B cell (primary cell): ENCODE data around the gene JUP. TPM values are rescaled to one million over a fixed set of nuclear protein-coding genes. Genes with fewer than 3 reads are reported as not detected.

Experiments used
- ATAC-seq: fragments of 200-7000 bp; cut with Tn5 transposase; one replicate; pipeline ENCODE4 v1.10.0; 2021; ENCODE audit warnings: low read depth, mild to moderate bottlenecking, moderate number of reproducible peaks, moderate library complexity
- CTCF ChIA-PET: fragments of 350-600 bp; sonication (Branson Sonifier 250); formaldehyde crosslinking; loops from one replicate; lab custom pipeline; 2021; ENCODE audit warnings: antibody characterized with exemption, inconsistent platforms; lab: Charles Lee
- POLR2A ChIA-PET: fragments of 350-600 bp; sonication (Branson Sonifier 250); formaldehyde crosslinking; loops from one replicate; lab custom pipeline; 2021; ENCODE audit warnings: antibody characterized with exemption; lab: Charles Lee
- DNase-seq: peaks from one replicate; pipeline ENCODE4 v3.0.0; 2013
- H2AFZ ChIP-seq: 2 replicates; pipeline ENCODE4 v1.6.1; 2012; ENCODE audit warnings: mild to moderate bottlenecking, low read depth, low read length; ENCODE audit not compliant: insufficient read depth, poor library complexity, severe bottlenecking
- H3K27ac ChIP-seq, 2 donors: 1 replicate in 1 of 2; 2 replicates in 1 of 2; pipeline ENCODE4 v1.5.1; 2012 to 2013; ENCODE audit warnings: low read length in 2 of 2, mild to moderate bottlenecking in 2 of 2, moderate library complexity in 1 of 2
- H3K27me3 ChIP-seq, 4 experiments: fragments of 200-600 bp in 1 of 4; sonication (generic) in 1 of 4; replicated peaks in 1 of 4; 1 replicate in 2 of 4; 2 replicates in 2 of 4; pipeline versions ENCODE4 v1.6.1 to v1.7.0; 2013 to 2016; ENCODE audit warnings: low read length in 3 of 4, mild to moderate bottlenecking in 2 of 4, mixed read lengths in 1 of 4, moderate library complexity in 1 of 4; ENCODE audit not compliant: insufficient read depth in 4 of 4, control insufficient read depth in 3 of 4; ENCODE audit errors: control extremely low read depth in 1 of 4
- H3K36me3 ChIP-seq, 2 experiments: replicated peaks in 1 of 2; 1 replicate in 1 of 2; 2 replicates in 1 of 2; pipeline versions ENCODE4 v1.6.1 to v1.7.1; 2013; ENCODE audit warnings: low read length in 1 of 2; ENCODE audit not compliant: insufficient read depth in 2 of 2, control insufficient read depth in 1 of 2; ENCODE audit errors: control extremely low read depth in 1 of 2, extremely low read depth in 1 of 2
- H3K4me1 ChIP-seq, 2 donors: fragments of 200-600 bp in 1 of 2; sonication (generic) in 1 of 2; 1 replicate in 1 of 2; 2 replicates in 1 of 2; pipeline versions ENCODE4 v1.5.1 to v1.6.1; 2013 to 2017; ENCODE audit warnings: low read length in 2 of 2; ENCODE audit not compliant: control insufficient read depth in 2 of 2, insufficient read depth in 2 of 2
- H3K4me2 ChIP-seq: replicated peaks from 2 replicates; pipeline ENCODE3; 2012; ENCODE audit warnings: mild to moderate bottlenecking, low read depth, low read length; ENCODE audit not compliant: poor library complexity, severe bottlenecking
- H3K4me3 ChIP-seq, 5 experiments: fragments of 200-600 bp in 1 of 5; sonication (generic) in 1 of 5; 1 replicate in 3 of 5; 2 replicates in 2 of 5; pipeline versions ENCODE4 v1.5.1 to v1.7.0; 2011 to 2016; ENCODE audit warnings: low read length in 4 of 5, mild to moderate bottlenecking in 4 of 5, low read depth in 2 of 5, control low read depth in 1 of 5, moderate library complexity in 1 of 5; ENCODE audit not compliant: insufficient read depth in 1 of 5; ENCODE audit errors: control extremely low read depth in 1 of 5, extremely low read depth in 1 of 5
- H3K79me2 ChIP-seq: fragments of 200-600 bp; sonication (generic); one replicate; pipeline ENCODE4 v1.6.0; 2016; ENCODE audit warnings: low read length; ENCODE audit not compliant: control insufficient read depth, insufficient read depth
- H3K9ac ChIP-seq: fragments of 200-600 bp; sonication (generic); 2 replicates; pipeline ENCODE4 v1.6.1; 2017; ENCODE audit warnings: mild to moderate bottlenecking, low read length, moderate library complexity
- H3K9me3 ChIP-seq, 3 donors: one replicate each; pipeline versions ENCODE4 v1.6.1 to v1.7.1; 2013; ENCODE audit warnings: low read length in 2 of 3; ENCODE audit not compliant: control insufficient read depth in 2 of 3, insufficient read depth in 1 of 3; ENCODE audit errors: control extremely low read depth in 1 of 3
- H4K20me1 ChIP-seq: 2 replicates; pipeline ENCODE4 v1.6.0; 2012; ENCODE audit warnings: mild to moderate bottlenecking, low read length; ENCODE audit not compliant: insufficient read depth, control insufficient read depth, poor library complexity, severe bottlenecking
- H3K27ac Mint-ChIP-seq: one replicate; pipeline ENCODE4 v1.8.0; 2021; ENCODE audit warnings: mixed read lengths
- H3K27me3 Mint-ChIP-seq: one replicate; pipeline ENCODE4 v1.8.0; 2021; ENCODE audit warnings: mixed read lengths
- H3K4me1 Mint-ChIP-seq: one replicate; pipeline ENCODE4 v1.8.0; 2021; ENCODE audit warnings: mixed read lengths
- H3K4me3 Mint-ChIP-seq: one replicate; pipeline ENCODE4 v1.8.0; 2021; ENCODE audit warnings: mixed read lengths
- H3K9me3 Mint-ChIP-seq: one replicate; pipeline ENCODE4 v1.8.0; 2022; ENCODE audit warnings: mixed read lengths; ENCODE audit not compliant: insufficient read depth
- EZH2 ChIP-seq: IDR thresholded peaks from 2 replicates; pipeline ENCODE4 v1.6.1; 2012; ENCODE audit warnings: borderline replicate concordance, low read depth, mild to moderate bottlenecking, moderate library complexity, low read length; ENCODE audit not compliant: insufficient read depth, poor library complexity, severe bottlenecking
- WGBS: methylation state at CpG from one replicate; pipeline ENCODE4 v1.1.5; 2013; ENCODE audit warnings: missing lambda C conversion rate; ENCODE audit not compliant: insufficient coverage; 5-methylcytosine and 5-hydroxymethylcytosine counted together
- intact Hi-C: fragments of 100-400 bp; cut with micrococcal nuclease; formaldehyde crosslinking; loops from one replicate; pipeline ENCODE4 v1.10.0; 2022
- polyA plus RNA-seq: library from polyadenylated mRNA; depleted of rRNA; stranded (reverse); fragments of >200 nt; gene quantifications from 2 replicates; pipeline ENCODE4 v1.2.3, GENCODE V29; 2012
- small RNA-seq: library from RNA; depleted of rRNA; stranded (forward); fragments of <200 nt; gene quantifications from one replicate; pipeline ENCODE3, GENCODE V24; 2012; ENCODE audit warnings: low replicate concordance, low read depth; ENCODE audit not compliant: insufficient read length
- total RNA-seq, 2 donors: library from RNA; stranded (reverse); fragments of 120-200 nt in 1 of 2; gene quantifications; 1 replicate in 1 of 2; 2 replicates in 1 of 2; pipeline versions ENCODE4 v1.2.3 to v1.2.4, GENCODE V29; 2013 to 2022
- TF ChIP-seq, protein P1 (sequence below): fragments of 200-600 bp; IDR thresholded peaks from one replicate; pipeline ENCODE4 v1.8.0; 2022; ENCODE audit warnings: antibody characterized with exemption, mild to moderate bottlenecking

Gene JUP
- total and polyA plus RNA-seq, 2 donors (not counting 1 experiment from before 2014, with no cell fraction given), result 62.9 to 63.3 TPM

DNA sequence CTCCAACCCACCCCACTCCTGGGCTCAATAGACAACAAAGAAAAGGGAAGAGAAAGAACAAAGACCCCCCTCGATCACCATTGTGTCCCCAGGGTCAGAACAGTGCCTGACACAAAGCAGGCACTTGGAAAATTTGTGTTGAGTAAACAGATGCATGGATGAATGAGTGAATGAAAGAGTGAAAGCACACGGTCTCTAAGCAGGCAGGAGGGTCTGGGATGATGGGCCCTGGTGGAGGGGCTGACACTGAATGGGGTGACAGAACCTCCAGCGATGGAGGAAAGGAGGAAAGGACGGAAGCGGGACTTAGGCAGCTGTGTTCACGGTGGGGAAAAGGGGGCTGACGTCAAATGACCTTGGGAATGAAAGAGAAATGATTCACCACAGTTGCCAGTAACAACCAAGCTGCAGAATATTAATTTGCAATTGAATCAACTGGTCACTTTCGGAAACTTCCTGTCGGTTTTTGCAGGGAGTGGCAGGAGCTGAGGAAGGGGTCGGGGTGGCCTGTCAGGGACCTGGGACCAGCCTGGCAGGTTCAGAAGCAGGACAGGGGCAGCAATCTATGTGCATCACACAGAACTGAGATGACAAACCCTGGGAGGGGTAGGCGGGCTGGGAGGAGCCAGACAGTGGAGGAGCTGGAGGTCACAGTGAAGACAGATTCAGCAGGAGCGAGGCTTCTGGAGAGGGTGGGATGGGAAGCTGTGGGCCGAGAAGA is 81.1 kb downstream of the JUP start:
- peaks cover 0 to 4% (median 0%) of the 10 kb centered on the region in 3 donors for H3K9me3 ChIP-seq
- H3K36me3 ChIP-seq, result no peaks in the 10 kb centered on the region
- H3K27me3 Mint-ChIP-seq, result peaks cover 14% of the 10 kb centered on the region
- no peak overlapping the region for H3K4me3 Mint-ChIP-seq
- H3K27me3 ChIP-seq, result peaks cover 0 to 4% (median under 1%) of the 10 kb centered on the region in 4 experiments
- ChIA-PET CTCF (interaction anchor here (0.6 to 1.5 kb wide), 2 partner anchors 10 to 86 kb away, joined by 4 to 5 read pairs; no protein-coding TSS in a partner anchor), POLR2A (no interaction called here)
- DNase-seq (no peak), ATAC-seq (no peak)
- H3K79me2 ChIP-seq, result no peaks in the 10 kb centered on the region
- H3K9me3 Mint-ChIP-seq, result no peaks in the 10 kb centered on the region
- 84% methylated on average over 10 of the region's 13 CpGs for WGBS
- no peaks in the 10 kb centered on the region for H4K20me1 ChIP-seq
- no peak overlapping the region for H3K4me2 ChIP-seq
- H3K4me1 ChIP-seq, result no peaks in the 10 kb centered on the region
- H3K4me3 ChIP-seq, result no peak overlapping the region
- no peak overlapping the region for H2AFZ ChIP-seq
- intact Hi-C loops, result no loop called here
- no peak overlapping the region for H3K27ac ChIP-seq
- no peaks in the 10 kb centered on the region for H3K4me1 Mint-ChIP-seq
- no peak overlapping the region for H3K9ac ChIP-seq
- TF ChIP-seq, protein P1, sequence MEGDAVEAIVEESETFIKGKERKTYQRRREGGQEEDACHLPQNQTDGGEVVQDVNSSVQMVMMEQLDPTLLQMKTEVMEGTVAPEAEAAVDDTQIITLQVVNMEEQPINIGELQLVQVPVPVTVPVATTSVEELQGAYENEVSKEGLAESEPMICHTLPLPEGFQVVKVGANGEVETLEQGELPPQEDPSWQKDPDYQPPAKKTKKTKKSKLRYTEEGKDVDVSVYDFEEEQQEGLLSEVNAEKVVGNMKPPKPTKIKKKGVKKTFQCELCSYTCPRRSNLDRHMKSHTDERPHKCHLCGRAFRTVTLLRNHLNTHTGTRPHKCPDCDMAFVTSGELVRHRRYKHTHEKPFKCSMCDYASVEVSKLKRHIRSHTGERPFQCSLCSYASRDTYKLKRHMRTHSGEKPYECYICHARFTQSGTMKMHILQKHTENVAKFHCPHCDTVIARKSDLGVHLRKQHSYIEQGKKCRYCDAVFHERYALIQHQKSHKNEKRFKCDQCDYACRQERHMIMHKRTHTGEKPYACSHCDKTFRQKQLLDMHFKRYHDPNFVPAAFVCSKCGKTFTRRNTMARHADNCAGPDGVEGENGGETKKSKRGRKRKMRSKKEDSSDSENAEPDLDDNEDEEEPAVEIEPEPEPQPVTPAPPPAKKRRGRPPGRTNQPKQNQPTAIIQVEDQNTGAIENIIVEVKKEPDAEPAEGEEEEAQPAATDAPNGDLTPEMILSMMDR, result no peak
- no peak for TF ChIP-seq EZH2
- peak overlapping the region; percentile 32 for H3K27ac Mint-ChIP-seq

Small RNAs within 50 kb of the gene (small RNA-seq; reads per million reads assigned to genes)
- gene RN7SL399P (not detected), gene RNA5SP442 (not detected)

Other genes starting within 250 kb of the JUP start
- not detected in 2 replicates for gene KRT9, start 214.7 kb downstream of the JUP start, total RNA-seq
- not detected in 2 replicates for gene KRT9, start 214.7 kb downstream of the JUP start, polyA plus RNA-seq
- not detected in 2 replicates for gene KRT14, start 199.8 kb downstream of the JUP start, total RNA-seq
- gene KRT14, start 199.8 kb downstream of the JUP start, polyA plus RNA-seq, result not detected in 2 replicates
- not detected in 2 replicates for gene KRT16, start 173.9 kb downstream of the JUP start, total RNA-seq
- not detected in 2 replicates for gene KRT16, start 173.9 kb downstream of the JUP start, polyA plus RNA-seq
- not detected in 2 replicates for gene KRT17, start 162.1 kb downstream of the JUP start, total RNA-seq
- gene KRT17, start 162.1 kb downstream of the JUP start, polyA plus RNA-seq, result not detected in 2 replicates
- 753 and 773 TPM in 2 replicates for gene EIF1, start 97.8 kb downstream of the JUP start, total RNA-seq
- 2,045 and 2,985 TPM in 2 replicates for gene EIF1, start 97.8 kb downstream of the JUP start, polyA plus RNA-seq
- not detected in 2 replicates for gene GAST, start 74.4 kb downstream of the JUP start, total RNA-seq
- not detected in 2 replicates for gene GAST, start 74.4 kb downstream of the JUP start, polyA plus RNA-seq
- 0.15 and 0.37 TPM in 2 replicates for gene HAP1, start 52.1 kb downstream of the JUP start, total RNA-seq
- gene HAP1, start 52.1 kb downstream of the JUP start, polyA plus RNA-seq, result 0.03 TPM in 2 replicates
- 2.5 and 2.8 TPM in 2 replicates for gene P3H4, start 25.2 kb upstream of the JUP start, total RNA-seq
- 1.3 TPM in 2 replicates for gene P3H4, start 25.2 kb upstream of the JUP start, polyA plus RNA-seq
- gene FKBP10, start 26.3 kb upstream of the JUP start, total RNA-seq, result 0.34 and 0.70 TPM in 2 replicates
- 0.21 and 0.40 TPM in 2 replicates for gene FKBP10, start 26.3 kb upstream of the JUP start, polyA plus RNA-seq
- 46.5 and 49.6 TPM in 2 replicates for gene NT5C3B, start 49.5 kb upstream of the JUP start, total RNA-seq
- gene NT5C3B, start 49.5 kb upstream of the JUP start, polyA plus RNA-seq, result 43.8 and 50.1 TPM in 2 replicates
- gene KLHL10, start 51.1 kb upstream of the JUP start, total RNA-seq, result 0.12 and 0.15 TPM in 2 replicates
- 0.37 TPM in 1 of 2 replicates, not detected in the other for gene KLHL10, start 51.1 kb upstream of the JUP start, polyA plus RNA-seq
- 18.7 and 18.8 TPM in 2 replicates for gene KLHL11, start 78.7 kb upstream of the JUP start, total RNA-seq
- 4.2 and 5.5 TPM in 2 replicates for gene KLHL11, start 78.7 kb upstream of the JUP start, polyA plus RNA-seq
- 85.3 and 91.5 TPM in 2 replicates for gene ACLY, start 132.2 kb upstream of the JUP start, total RNA-seq
- gene ACLY, start 132.2 kb upstream of the JUP start, polyA plus RNA-seq, result 33.3 and 40.2 TPM in 2 replicates
- gene ODAD4, start 143.9 kb upstream of the JUP start, total RNA-seq, result 0.27 and 0.56 TPM in 2 replicates
- gene ODAD4, start 143.9 kb upstream of the JUP start, polyA plus RNA-seq, result not detected in 2 replicates
- 45.2 and 59.0 TPM in 2 replicates for gene CNP, start 180.1 kb upstream of the JUP start, total RNA-seq
- 15.9 and 19.0 TPM in 2 replicates for gene CNP, start 180.1 kb upstream of the JUP start, polyA plus RNA-seq
- gene DNAJC7, start 230.7 kb upstream of the JUP start, total RNA-seq, result 150 and 152 TPM in 2 replicates
- gene DNAJC7, start 230.7 kb upstream of the JUP start, polyA plus RNA-seq, result 22.0 and 25.8 TPM in 2 replicates
- 22.0 and 23.7 TPM in 2 replicates for gene NKIRAS2, start 233.4 kb upstream of the JUP start, total RNA-seq
- gene NKIRAS2, start 233.4 kb upstream of the JUP start, polyA plus RNA-seq, result 21.4 and 29.2 TPM in 2 replicates